ENCODE data around the gene PTCH1.

PTCH1 gene

GRCh38 chr9:95465115-95465514 is 51.7 kb downstream of the PTCH1 start:
- DNase-seq (ENCODE audit: low read depth in 1 of 2, low spot score in 1 of 2), result no peak

GRCh38 chr9:95463148-95464060 is 53.4 kb downstream of the PTCH1 start:
- DNase-seq (ENCODE audit: low read depth in 1 of 2, low spot score in 1 of 2), result no peak

GRCh38 chr9:95462249-95463147 is 54.3 kb downstream of the PTCH1 start:
- DNase-seq (ENCODE audit: low read depth in 1 of 2, low spot score in 1 of 2), result peak; percentile 49 to 54

GRCh38 chr9:95461448-95462248 is 55.1 kb downstream of the PTCH1 start:
- DNase-seq (ENCODE audit: low read depth in 1 of 2, low spot score in 1 of 2), result no peak

- DNase-seq (ENCODE audit: low read depth in 1 of 2, low spot score in 1 of 2), result no peak
Measured at GRCh38 chr9:95460518-95461164, 56.1 kb downstream of the PTCH1 start.

- no peak for DNase-seq (ENCODE audit: low read depth in 1 of 2, low spot score in 1 of 2)
Measured at GRCh38 chr9:95459851-95460517, 56.8 kb downstream of the PTCH1 start.

GRCh38 chr9:95459178-95459577 is 57.6 kb downstream of the PTCH1 start:
- DNase-seq (ENCODE audit: low read depth in 1 of 2, low spot score in 1 of 2), result no peak

GRCh38 chr9:95458666-95459065 is 58.1 kb downstream of the PTCH1 start:
- DNase-seq (ENCODE audit: low read depth in 1 of 2, low spot score in 1 of 2), result no peak

- no peak for DNase-seq (ENCODE audit: low read depth in 1 of 2, low spot score in 1 of 2)
Measured at GRCh38 chr9:95457769-95458168, 59.0 kb downstream of the PTCH1 start.

- DNase-seq (ENCODE audit: low read depth in 1 of 2, low spot score in 1 of 2), result no peak
Measured at GRCh38 chr9:95455714-95456113, 61.1 kb downstream of the PTCH1 start.

- no peak for DNase-seq (ENCODE audit: low read depth in 1 of 2, low spot score in 1 of 2)
Measured at GRCh38 chr9:95452176-95452575, 64.6 kb downstream of the PTCH1 start.

- DNase-seq (ENCODE audit: low read depth in 1 of 2, low spot score in 1 of 2), result no peak
Measured at GRCh38 chr9:95451065-95451426, 65.7 kb downstream of the PTCH1 start.

- DNase-seq (ENCODE audit: low read depth in 1 of 2, low spot score in 1 of 2), result no peak
Measured at GRCh38 chr9:95450171-95451064, 66.4 kb downstream of the PTCH1 start.

- DNase-seq (ENCODE audit: low read depth in 1 of 2, low spot score in 1 of 2), result no peak
Measured at GRCh38 chr9:95449016-95449415, 67.8 kb downstream of the PTCH1 start.

- DNase-seq (ENCODE audit: low read depth in 1 of 2, low spot score in 1 of 2), result no peak
Measured at GRCh38 chr9:95447660-95448420, 68.9 kb downstream of the PTCH1 start.

GRCh38 chr9:95446984-95447383 is 69.8 kb downstream of the PTCH1 start:
- no peak for DNase-seq (ENCODE audit: low read depth in 1 of 2, low spot score in 1 of 2)

GRCh38 chr9:95446259-95446658 is 70.5 kb downstream of the PTCH1 start:
- DNase-seq (ENCODE audit: low read depth in 1 of 2, low spot score in 1 of 2), result no peak

- no peak for DNase-seq (ENCODE audit: low read depth in 1 of 2, low spot score in 1 of 2)
Measured at GRCh38 chr9:95444160-95444559, 72.6 kb downstream of the PTCH1 start.

Data from activated T-helper 1 cell treated with anti-CD3 and anti-CD28 coated beads, Interleukin-2, amount 50 U/mL, for 16 hours (primary cell).